Mucosa of stomach (tissue), 1 donor: ENCODE measurements around the gene TEX47.

Experiments
- H3K27me3 ChIP-seq: one replicate; pipeline ENCODE4 v1.7.0; 2013; ENCODE audit warnings: mild to moderate bottlenecking, low read length; ENCODE audit not compliant: control insufficient read depth, insufficient read depth
- H3K36me3 ChIP-seq: one replicate; pipeline ENCODE4 v1.7.0; 2013; ENCODE audit warnings: low read length; ENCODE audit not compliant: control insufficient read depth, insufficient read depth
- H3K4me1 ChIP-seq: one replicate; pipeline ENCODE4 v1.7.0; 2013; ENCODE audit warnings: mild to moderate bottlenecking, low read length; ENCODE audit not compliant: control insufficient read depth, insufficient read depth
- H3K4me3 ChIP-seq: one replicate; pipeline ENCODE4 v1.7.0; 2013; ENCODE audit warnings: low read length
- H3K9ac ChIP-seq: one replicate; pipeline ENCODE4 v1.7.0; 2013; ENCODE audit warnings: mild to moderate bottlenecking, low read length, moderate library complexity
- H3K9me3 ChIP-seq: one replicate; pipeline ENCODE4 v1.7.0; 2013; ENCODE audit warnings: mild to moderate bottlenecking, low read length, moderate library complexity; ENCODE audit not compliant: control insufficient read depth
- donor health status: Pancreatic carcinoma.

The TEX47 gene

DNA sequence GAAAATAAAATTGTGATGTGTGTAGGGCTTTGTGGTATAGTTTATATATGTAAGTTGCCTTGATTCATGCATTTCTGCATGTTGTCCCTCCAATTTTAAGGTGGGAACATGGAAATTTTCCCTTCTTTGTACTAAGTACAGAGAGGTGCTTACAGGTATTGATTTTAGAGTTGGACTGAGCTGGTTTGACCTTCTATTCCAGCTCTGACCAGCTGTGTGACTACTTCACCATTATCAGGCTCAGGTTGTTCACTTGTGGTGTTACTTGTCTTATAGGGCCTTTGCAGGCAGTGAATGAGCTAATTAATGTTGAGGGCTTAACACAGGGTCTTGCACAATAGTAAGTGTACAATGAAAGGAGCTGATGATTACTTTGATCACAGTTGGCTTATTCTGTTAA lies 19.7 kb downstream of the TEX47 start:
- Histone ChIP-seq H3K4me1 (no peaks in the 10 kb centered on the region), H3K9me3 (no peaks in the 10 kb centered on the region), H3K27me3 (no peaks in the 10 kb centered on the region), H3K9ac (no peak overlapping the region), H3K4me3 (no peak overlapping the region), H3K36me3 (no peaks in the 10 kb centered on the region)

DNA sequence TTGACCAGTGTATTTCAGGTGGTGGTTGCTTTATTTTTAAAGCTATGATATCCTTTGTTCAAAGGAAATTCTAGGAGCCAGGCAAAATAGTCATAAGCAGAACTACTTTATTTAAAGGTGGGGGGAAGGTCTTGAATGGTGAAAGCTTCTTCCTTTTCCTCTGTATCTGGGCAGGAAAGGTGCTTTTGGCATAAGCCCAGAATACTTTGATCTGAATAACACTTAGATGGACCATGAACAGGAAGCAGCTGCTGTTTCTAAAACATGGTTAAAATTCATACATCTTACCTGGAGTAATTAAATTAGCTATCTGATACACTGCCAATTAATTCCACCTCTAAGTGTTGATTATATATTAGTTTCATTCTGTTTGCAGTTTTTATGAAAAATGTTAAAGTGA lies 22.8 kb downstream of the TEX47 start:
- Histone ChIP-seq H3K4me3 (no peak overlapping the region), H3K9me3 (no peaks in the 10 kb centered on the region), H3K36me3 (no peaks in the 10 kb centered on the region), H3K4me1 (no peaks in the 10 kb centered on the region), H3K27me3 (no peaks in the 10 kb centered on the region), H3K9ac (no peak overlapping the region)

DNA sequence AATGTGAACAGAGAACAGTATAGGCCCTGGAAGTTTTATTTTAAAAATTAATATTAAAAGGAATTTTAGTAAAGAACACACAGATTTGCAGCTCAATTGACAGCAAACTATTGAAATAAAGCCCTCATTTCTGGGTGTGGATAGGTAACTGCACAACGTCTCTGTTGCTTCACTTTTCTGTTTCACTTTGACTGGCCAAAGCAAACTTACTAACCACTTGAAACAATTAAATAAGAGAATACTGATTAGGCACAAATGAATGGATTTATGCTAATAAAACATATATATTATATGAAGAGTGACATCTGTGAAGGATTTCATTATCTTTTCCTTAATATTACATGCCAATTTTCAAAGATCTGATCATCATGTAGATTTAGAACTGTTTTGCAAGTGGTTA lies 24.1 kb downstream of the TEX47 start:
- no peak overlapping the region for H3K9ac ChIP-seq
- H3K9me3 ChIP-seq = no peaks in the 10 kb centered on the region
- H3K36me3 ChIP-seq = no peaks in the 10 kb centered on the region
- no peaks in the 10 kb centered on the region for H3K27me3 ChIP-seq
- H3K4me1 ChIP-seq = no peaks in the 10 kb centered on the region
- H3K4me3 ChIP-seq = no peak overlapping the region

DNA sequence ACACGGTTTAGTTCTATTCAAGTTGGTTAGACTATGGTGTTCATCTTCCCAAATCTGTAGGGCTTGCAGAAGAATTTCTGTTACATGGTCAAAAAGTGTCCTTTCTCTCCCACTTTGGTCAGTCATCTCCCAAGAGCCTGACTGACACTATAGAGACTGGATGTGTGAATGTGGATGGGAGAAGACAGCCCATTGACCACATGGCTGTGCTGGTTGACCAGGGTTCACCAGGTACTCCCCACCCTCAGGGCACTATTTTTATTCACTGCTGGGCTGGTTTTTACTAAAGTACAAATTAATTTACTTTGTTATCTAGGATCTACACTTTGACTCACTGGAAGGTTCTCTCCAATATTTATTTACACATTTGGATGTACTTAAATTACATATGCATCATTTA lies 33.8 kb downstream of the TEX47 start:
- H3K9me3 ChIP-seq = no peaks in the 10 kb centered on the region
- H3K27me3 ChIP-seq = peaks cover 29% of the 10 kb centered on the region
- no peaks in the 10 kb centered on the region for H3K36me3 ChIP-seq
- H3K4me1 ChIP-seq = no peaks in the 10 kb centered on the region
- no peak overlapping the region for H3K9ac ChIP-seq
- H3K4me3 ChIP-seq = no peak overlapping the region

DNA sequence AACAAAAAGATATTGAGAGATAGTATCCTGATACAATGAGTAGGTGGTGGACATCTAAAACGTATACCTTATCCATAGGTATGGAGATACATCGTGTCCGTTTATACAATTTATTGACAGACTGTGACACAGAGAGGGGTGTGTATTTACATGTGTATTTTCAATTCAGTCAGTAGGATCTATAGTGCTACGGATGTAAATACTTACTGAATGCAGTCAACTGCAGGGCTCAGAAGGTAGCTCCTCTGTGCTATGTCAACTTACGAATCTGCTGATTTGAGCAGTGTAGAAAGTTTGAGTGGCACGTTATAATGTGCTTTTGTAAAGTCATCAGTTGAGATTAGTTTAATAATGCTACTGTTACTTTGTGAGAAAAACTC lies 35.4 kb downstream of the TEX47 start:
- no peak overlapping the region for H3K4me3 ChIP-seq
- no peak overlapping the region for H3K9ac ChIP-seq
- H3K36me3 ChIP-seq = no peaks in the 10 kb centered on the region
- no peaks in the 10 kb centered on the region for H3K9me3 ChIP-seq
- peaks cover 29% of the 10 kb centered on the region for H3K27me3 ChIP-seq
- no peaks in the 10 kb centered on the region for H3K4me1 ChIP-seq

DNA sequence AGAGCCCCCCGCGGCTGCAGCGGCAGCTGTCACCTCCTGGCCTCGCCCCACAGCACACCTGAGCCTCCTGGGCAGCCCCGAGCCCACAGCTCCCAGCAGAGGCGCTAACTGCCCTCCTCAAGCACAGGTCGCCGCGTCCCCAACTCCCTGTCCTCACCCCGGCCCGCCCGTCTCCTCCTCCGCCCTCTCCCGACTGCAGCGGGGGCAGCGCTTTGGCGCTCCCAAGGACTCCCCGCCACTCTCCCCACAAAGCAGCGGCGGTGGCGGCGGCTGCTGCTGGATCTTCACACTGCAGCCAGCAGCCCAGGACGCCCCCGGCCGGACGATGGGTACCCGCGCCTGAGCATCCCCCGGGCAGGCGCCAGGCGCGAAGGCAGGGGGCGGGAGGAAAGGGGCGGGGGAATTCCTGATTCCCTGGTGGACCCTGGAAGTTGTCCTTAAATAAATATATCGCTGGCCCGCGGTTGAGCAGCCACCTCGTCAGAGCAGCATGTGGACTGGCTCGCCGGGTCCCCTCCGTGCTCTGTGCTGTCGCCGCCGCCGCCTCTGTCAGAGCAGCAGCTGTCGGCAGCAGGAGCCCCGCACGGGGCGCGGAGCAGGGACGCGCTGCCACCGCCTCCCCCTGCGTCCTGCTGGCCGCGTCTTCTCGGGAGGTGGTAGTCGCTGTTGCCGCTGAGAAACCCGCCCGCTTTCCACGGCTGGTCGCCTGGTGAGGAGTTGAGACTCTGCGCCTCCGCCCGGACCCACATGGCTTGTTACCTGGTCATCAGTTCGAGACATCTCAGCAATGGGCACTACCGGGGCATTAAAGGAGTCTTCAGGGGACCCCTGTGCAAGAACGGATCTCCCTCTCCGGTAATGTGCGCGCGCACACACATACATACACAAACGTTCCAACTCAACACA lies 36.1 kb downstream of the TEX47 start, which contains the start of gene ZNF804B:
Gene ZNF804B, plus strand, starts transcription at position 471 of the 906 bp plus-strand sequence. Its CDS starts 277 bp downstream, at position 748.
- no peaks in the 10 kb centered on the region for H3K9me3 ChIP-seq
- no peak within 1 kb of the TSS for H3K9ac ChIP-seq
- no peak within 1 kb of the TSS for H3K4me3 ChIP-seq
- no peaks in the 10 kb centered on the region for H3K36me3 ChIP-seq
- H3K27me3 ChIP-seq = peaks cover 29% of the 10 kb centered on the region
- H3K4me1 ChIP-seq = no peaks in the 10 kb centered on the region

DNA sequence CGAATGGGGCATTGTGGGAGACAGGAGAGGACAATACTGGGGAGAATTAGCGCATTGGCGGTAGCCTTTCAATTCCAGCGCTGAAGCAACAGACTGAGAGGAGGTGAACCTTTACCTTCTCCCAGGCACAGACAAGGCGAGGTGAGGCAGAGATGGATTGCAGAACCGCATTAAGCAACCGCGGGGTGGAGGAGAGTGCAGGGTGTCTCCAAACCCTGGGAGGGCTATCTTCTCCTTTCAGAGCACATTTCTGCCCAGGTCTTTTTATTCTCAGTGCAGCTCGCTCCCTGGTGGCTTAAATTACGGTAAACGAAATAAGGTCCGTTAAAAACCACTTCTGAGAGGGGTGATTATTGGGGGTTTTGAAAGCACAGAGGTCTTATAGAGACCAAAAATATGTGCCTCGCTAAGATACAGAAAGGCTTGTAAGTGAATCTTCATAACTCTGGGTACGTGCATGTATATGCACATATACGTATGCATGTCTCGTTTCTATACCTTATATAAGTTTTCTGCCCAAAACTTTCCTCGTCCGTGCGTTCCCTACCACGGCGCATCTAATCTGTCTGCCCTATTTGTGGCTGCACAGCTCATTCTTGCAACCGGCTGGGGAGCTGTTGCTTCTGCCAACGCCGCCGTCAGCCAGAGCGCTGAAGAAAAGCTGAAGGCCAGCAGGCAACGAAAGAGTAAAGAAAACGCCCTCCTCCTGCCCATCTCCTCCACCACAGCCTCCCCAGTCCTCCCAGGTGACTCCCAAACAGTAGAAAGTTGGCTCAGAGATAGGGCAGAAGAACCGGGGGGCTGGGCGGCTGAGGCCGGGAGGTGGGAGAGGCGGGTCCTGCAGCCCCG lies 36.9 kb downstream of the TEX47 start:
- Histone ChIP-seq H3K9me3 (no peaks in the 10 kb centered on the region), H3K4me1 (no peaks in the 10 kb centered on the region), H3K27me3 (peaks cover 29% of the 10 kb centered on the region), H3K36me3 (no peaks in the 10 kb centered on the region), H3K9ac (no peak overlapping the region), H3K4me3 (no peak overlapping the region)

DNA sequence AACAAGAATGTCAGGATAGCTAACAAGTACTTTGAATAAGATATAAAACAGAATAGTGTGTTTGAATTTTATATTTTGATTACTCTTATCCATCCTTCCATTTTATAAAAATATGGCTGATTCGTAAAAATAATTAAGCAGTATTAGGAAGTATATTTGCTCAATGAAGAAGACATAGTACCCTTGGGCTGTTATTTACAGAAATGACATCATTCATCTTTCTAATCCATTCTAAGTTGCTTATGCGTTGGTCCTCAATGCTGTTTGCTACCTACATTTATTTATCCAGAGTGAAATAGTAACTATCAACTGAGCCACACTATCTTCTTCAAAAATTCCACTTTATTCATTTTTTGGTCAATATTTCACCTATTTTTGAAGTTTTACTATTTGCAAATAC lies 38.2 kb downstream of the TEX47 start:
- no peaks in the 10 kb centered on the region for H3K36me3 ChIP-seq
- no peak overlapping the region for H3K9ac ChIP-seq
- no peaks in the 10 kb centered on the region for H3K4me1 ChIP-seq
- H3K9me3 ChIP-seq = no peaks in the 10 kb centered on the region
- H3K27me3 ChIP-seq = peaks cover 29% of the 10 kb centered on the region
- no peak overlapping the region for H3K4me3 ChIP-seq

DNA sequence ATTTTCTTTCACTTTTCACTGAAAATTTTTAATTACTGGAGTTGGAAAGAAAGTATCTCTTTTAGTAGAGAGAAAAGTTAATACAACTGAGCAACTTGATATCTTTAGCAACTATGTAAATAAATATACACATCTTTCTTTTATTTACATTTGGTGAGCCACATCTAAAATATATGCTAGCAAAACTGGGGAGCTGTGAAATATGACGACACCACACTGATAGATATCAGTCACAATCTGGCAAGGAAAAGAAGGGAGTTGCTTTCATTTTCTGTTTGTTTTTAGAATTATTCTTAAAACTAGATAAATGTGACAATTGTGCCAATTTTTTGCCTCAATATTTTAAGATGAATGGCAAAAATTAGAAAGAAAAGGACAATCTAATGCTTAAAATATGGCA lies 38.7 kb downstream of the TEX47 start:
- no peak overlapping the region for H3K9ac ChIP-seq
- no peaks in the 10 kb centered on the region for H3K9me3 ChIP-seq
- no peaks in the 10 kb centered on the region for H3K4me1 ChIP-seq
- no peaks in the 10 kb centered on the region for H3K36me3 ChIP-seq
- peaks cover 29% of the 10 kb centered on the region for H3K27me3 ChIP-seq
- no peak overlapping the region for H3K4me3 ChIP-seq

DNA sequence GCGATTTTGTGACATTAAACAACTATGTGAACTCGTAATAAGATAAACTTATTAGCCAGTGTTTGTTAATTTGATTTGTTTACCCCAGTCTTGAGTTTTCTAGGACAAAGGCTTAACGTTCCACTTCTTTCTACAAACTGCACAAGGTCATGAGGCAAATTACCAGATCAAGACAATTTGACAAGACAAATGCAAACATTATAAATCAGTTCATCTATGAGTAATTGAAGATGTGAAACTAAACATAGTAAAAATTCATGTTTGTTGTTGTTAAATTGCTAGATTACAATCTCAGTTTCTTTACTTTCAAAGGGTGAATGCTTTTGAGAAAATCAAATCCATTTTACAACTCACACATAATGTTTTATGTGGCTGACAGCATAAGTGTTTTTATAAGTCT lies 49.4 kb downstream of the TEX47 start:
- H3K36me3 ChIP-seq = no peaks in the 10 kb centered on the region
- no peaks in the 10 kb centered on the region for H3K27me3 ChIP-seq
- H3K4me1 ChIP-seq = no peaks in the 10 kb centered on the region
- no peak overlapping the region for H3K9ac ChIP-seq
- H3K4me3 ChIP-seq = no peak overlapping the region
- no peaks in the 10 kb centered on the region for H3K9me3 ChIP-seq
